Neural cell (in vitro differentiated cells): ENCODE data around the gene CYP2D6. TPM values are rescaled to one million over a fixed set of nuclear protein-coding genes. Genes with fewer than 3 reads are reported as not detected.

Source experiments
- H2AFZ ChIP-seq: fragments of 200-600, 300-800 bp; sonication (generic), shearing (Covaris generic); 2 replicates; pipeline ENCODE4 v1.6.0; 2014; ENCODE audit warnings: low read depth, mild to moderate bottlenecking, antibody characterized with exemption, low read length, moderate library complexity
- H3F3A ChIP-seq: fragments of 200-600 bp; shearing (Covaris generic); 2 replicates; pipeline ENCODE4 v1.6.1; 2016; ENCODE audit warnings: mild to moderate bottlenecking, moderate library complexity, mixed read lengths, antibody characterized with exemption, low read length; ENCODE audit not compliant: insufficient read depth, poor library complexity, severe bottlenecking
- H3K27ac ChIP-seq: fragments of 200-600, 300-800 bp; sonication (generic), shearing (Covaris generic); 2 replicates; pipeline ENCODE4 v1.5.1; 2014; ENCODE audit warnings: mild to moderate bottlenecking, low read length, moderate library complexity
- H3K27me3 ChIP-seq: fragments of 300-800, 200-600 bp; sonication (generic), shearing (Covaris generic); 2 replicates; pipeline ENCODE4 v1.6.0; 2014; ENCODE audit warnings: mild to moderate bottlenecking, low read depth, low read length, moderate library complexity; ENCODE audit not compliant: insufficient read depth
- H3K36me3 ChIP-seq: fragments of 300-800, 200-600 bp; sonication (generic), shearing (Covaris generic); 2 replicates; pipeline ENCODE4 v1.5.1; 2014; ENCODE audit warnings: mild to moderate bottlenecking, antibody characterized with exemption, low read length, moderate library complexity; ENCODE audit not compliant: insufficient read depth
- H3K4me2 ChIP-seq: fragments of 300-800, 200-600 bp; sonication (generic), shearing (Covaris generic); 2 replicates; pipeline ENCODE4 v1.6.0; 2014; ENCODE audit warnings: mild to moderate bottlenecking, low read length
- H3K4me3 ChIP-seq: fragments of 300-800, 200-600 bp; sonication (generic), shearing (Covaris generic); 2 replicates; pipeline ENCODE4 v1.5.1; 2014; ENCODE audit warnings: mild to moderate bottlenecking, low read length, moderate library complexity
- H3K79me2 ChIP-seq: fragments of 200-600 bp; shearing (Covaris generic); replicated peaks from 2 replicates; pipeline ENCODE4 v1.6.0; 2014; ENCODE audit warnings: mild to moderate bottlenecking, low read length, moderate library complexity; ENCODE audit not compliant: insufficient read depth
- H3K9ac ChIP-seq: fragments of 300-800, 200-600 bp; sonication (generic), shearing (Covaris generic); 2 replicates; pipeline ENCODE4 v1.6.1; 2016; ENCODE audit warnings: mild to moderate bottlenecking, low read length, mixed read lengths
- H3K9me2 ChIP-seq: fragments of 200-600 bp; shearing (Covaris generic); 2 replicates; pipeline ENCODE4 v1.6.1; 2016; ENCODE audit warnings: mild to moderate bottlenecking, low read length, mixed read lengths; ENCODE audit not compliant: insufficient read depth
- H3K9me3 ChIP-seq: fragments of 200-600, 300-800 bp; sonication (generic), shearing (Covaris generic); 2 replicates; pipeline ENCODE4 v1.6.1; 2016; ENCODE audit warnings: mild to moderate bottlenecking, mixed run types, low read length, moderate library complexity, mixed read lengths
- H4K20me1 ChIP-seq: fragments of 200-600 bp; shearing (Covaris generic); 2 replicates; pipeline ENCODE4 v1.6.1; 2016; ENCODE audit warnings: mild to moderate bottlenecking, mixed run types; ENCODE audit not compliant: insufficient read depth
- CTCF ChIP-seq: fragments of 450-650 bp; IDR thresholded peaks from 2 replicates; pipeline ENCODE4 v1.5.1; 2014; ENCODE audit warnings: antibody characterized with exemption, mild to moderate bottlenecking, moderate library complexity; ENCODE audit not compliant: poor library complexity, severe bottlenecking
- EP300 ChIP-seq: fragments of 450-650 bp; conservative IDR thresholded peaks from 2 replicates; pipeline ENCODE4 v1.6.1; 2014; ENCODE audit warnings: antibody characterized with exemption, mild to moderate bottlenecking, moderate library complexity; ENCODE audit not compliant: poor library complexity, severe bottlenecking
- EZH2 ChIP-seq: fragments of 200-600, 300-800 bp; shearing (Covaris generic), sonication (generic); IDR thresholded peaks from 2 replicates; pipeline ENCODE4 v1.6.1; 2014; ENCODE audit warnings: antibody characterized with exemption, low read length, borderline replicate concordance, mild to moderate bottlenecking; ENCODE audit not compliant: insufficient read depth, poor library complexity, severe bottlenecking
- MXI1 ChIP-seq: fragments of 450-650 bp; conservative IDR thresholded peaks from 2 replicates; pipeline ENCODE4 v1.6.1; 2014; ENCODE audit warnings: antibody characterized with exemption, mild to moderate bottlenecking; ENCODE audit not compliant: poor library complexity, severe bottlenecking
- POLR2AphosphoS5 ChIP-seq: IDR thresholded peaks from 2 replicates; pipeline ENCODE4 v1.6.1; 2012
- RAD21 ChIP-seq: fragments of 450-650 bp; conservative IDR thresholded peaks from 2 replicates; pipeline ENCODE4 v1.6.1; 2014; ENCODE audit warnings: antibody characterized with exemption, mild to moderate bottlenecking, moderate library complexity
- SMC3 ChIP-seq: fragments of 450-650 bp; conservative IDR thresholded peaks from 2 replicates; pipeline ENCODE4 v1.6.1; 2014; ENCODE audit warnings: antibody characterized with exemption, mild to moderate bottlenecking, moderate library complexity; ENCODE audit not compliant: poor library complexity
- TAF1 ChIP-seq: IDR thresholded peaks from 2 replicates; pipeline ENCODE4 v1.6.1; 2012; ENCODE audit warnings: low read depth
- polyA plus RNA-seq: library from polyadenylated mRNA; depleted of rRNA; stranded (reverse); fragments of >200 nt; gene quantifications from 2 replicates; pipeline ENCODE4 v1.2.3, GENCODE V29; 2014
- TF ChIP-seq, protein P1 (sequence below): IDR thresholded peaks from 2 replicates; pipeline ENCODE4 v1.6.1; 2012; ENCODE audit warnings: borderline replicate concordance

The CYP2D6 gene
- polyA plus RNA-seq, 1 donor from 2014 or later: 11.5 TPM

GRCh38 chr22:42171417-42171816, 40.8 kb upstream of the CYP2D6 start:
- Histone ChIP-seq H3K27ac (no peak overlapping the region), H4K20me1 (peaks cover 7% of the 10 kb centered on the region)

DNA sequence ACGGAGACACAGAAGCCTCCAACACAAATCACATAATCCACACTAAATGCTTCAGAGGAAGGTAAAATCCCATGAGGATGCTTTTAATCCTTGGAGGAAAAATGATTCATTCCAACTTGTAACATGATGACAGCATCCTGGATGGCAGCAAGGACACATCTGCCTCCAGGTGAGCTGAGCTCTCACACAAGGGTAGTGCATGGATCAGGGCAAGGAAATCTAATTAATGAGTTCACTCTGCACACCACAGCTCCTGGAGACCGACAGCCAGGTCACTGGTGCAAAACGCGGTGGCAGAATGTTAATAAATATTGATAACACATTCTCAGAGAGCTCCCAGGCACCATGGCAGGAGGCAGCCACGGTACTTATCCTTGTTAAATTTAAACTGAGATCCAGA, 40.3 kb upstream of the CYP2D6 start:
- no peaks in the 10 kb centered on the region for H3K36me3 ChIP-seq
- H3K79me2 ChIP-seq: peaks cover 13% of the 10 kb centered on the region
- H3K4me3 ChIP-seq: no peak overlapping the region
- TF ChIP-seq POLR2AphosphoS5 (no peak), EP300 (no peak), CTCF (no peak), EZH2 (no peak), MXI1 (no peak), SMC3 (no peak)
- TF ChIP-seq, protein P1, sequence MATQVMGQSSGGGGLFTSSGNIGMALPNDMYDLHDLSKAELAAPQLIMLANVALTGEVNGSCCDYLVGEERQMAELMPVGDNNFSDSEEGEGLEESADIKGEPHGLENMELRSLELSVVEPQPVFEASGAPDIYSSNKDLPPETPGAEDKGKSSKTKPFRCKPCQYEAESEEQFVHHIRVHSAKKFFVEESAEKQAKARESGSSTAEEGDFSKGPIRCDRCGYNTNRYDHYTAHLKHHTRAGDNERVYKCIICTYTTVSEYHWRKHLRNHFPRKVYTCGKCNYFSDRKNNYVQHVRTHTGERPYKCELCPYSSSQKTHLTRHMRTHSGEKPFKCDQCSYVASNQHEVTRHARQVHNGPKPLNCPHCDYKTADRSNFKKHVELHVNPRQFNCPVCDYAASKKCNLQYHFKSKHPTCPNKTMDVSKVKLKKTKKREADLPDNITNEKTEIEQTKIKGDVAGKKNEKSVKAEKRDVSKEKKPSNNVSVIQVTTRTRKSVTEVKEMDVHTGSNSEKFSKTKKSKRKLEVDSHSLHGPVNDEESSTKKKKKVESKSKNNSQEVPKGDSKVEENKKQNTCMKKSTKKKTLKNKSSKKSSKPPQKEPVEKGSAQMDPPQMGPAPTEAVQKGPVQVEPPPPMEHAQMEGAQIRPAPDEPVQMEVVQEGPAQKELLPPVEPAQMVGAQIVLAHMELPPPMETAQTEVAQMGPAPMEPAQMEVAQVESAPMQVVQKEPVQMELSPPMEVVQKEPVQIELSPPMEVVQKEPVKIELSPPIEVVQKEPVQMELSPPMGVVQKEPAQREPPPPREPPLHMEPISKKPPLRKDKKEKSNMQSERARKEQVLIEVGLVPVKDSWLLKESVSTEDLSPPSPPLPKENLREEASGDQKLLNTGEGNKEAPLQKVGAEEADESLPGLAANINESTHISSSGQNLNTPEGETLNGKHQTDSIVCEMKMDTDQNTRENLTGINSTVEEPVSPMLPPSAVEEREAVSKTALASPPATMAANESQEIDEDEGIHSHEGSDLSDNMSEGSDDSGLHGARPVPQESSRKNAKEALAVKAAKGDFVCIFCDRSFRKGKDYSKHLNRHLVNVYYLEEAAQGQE: no peak
- H3K9me2 ChIP-seq: no peaks in the 10 kb centered on the region
- H2AFZ ChIP-seq: no peak overlapping the region
- H3K27me3 ChIP-seq: no peaks in the 10 kb centered on the region
- H4K20me1 ChIP-seq: peaks cover 7% of the 10 kb centered on the region
- peak overlapping the region; percentile 4 for H3K27ac ChIP-seq
- H3F3A ChIP-seq: no peaks in the 10 kb centered on the region
- H3K9me3 ChIP-seq: no peaks in the 10 kb centered on the region
- H3K9ac ChIP-seq: no peak overlapping the region
- no peak overlapping the region for H3K4me2 ChIP-seq

More at GRCh38 chr22:42171417-42171816, 40.8 kb upstream of the CYP2D6 start:
- Histone ChIP-seq H2AFZ (no peak overlapping the region), H3K4me3 (no peak overlapping the region), H3K79me2 (peaks cover 13% of the 10 kb centered on the region), H3K9me3 (no peaks in the 10 kb centered on the region), H3K9me2 (no peaks in the 10 kb centered on the region), H3F3A (no peaks in the 10 kb centered on the region), H3K36me3 (no peaks in the 10 kb centered on the region), H3K4me2 (no peak overlapping the region), H3K9ac (no peak overlapping the region), H3K27me3 (no peaks in the 10 kb centered on the region)
- no peak for TF ChIP-seq SMC3
- no peak for TF ChIP-seq TAF1
- TF ChIP-seq RAD21: no peak
- TF ChIP-seq CTCF: no peak
- no peak for TF ChIP-seq EZH2
- TF ChIP-seq, protein P1: no peak
- TF ChIP-seq MXI1: no peak
- no peak for TF ChIP-seq EP300
- no peak for TF ChIP-seq POLR2AphosphoS5
